Measurements from ENCODE around the gene IGF2. TPM values are rescaled to one million over a fixed set of nuclear protein-coding genes. Genes with fewer than 3 reads are reported as not detected.

IGF2 gene
- total RNA-seq, 1 donor from 2014 or later, result 87.7 TPM

DNA sequence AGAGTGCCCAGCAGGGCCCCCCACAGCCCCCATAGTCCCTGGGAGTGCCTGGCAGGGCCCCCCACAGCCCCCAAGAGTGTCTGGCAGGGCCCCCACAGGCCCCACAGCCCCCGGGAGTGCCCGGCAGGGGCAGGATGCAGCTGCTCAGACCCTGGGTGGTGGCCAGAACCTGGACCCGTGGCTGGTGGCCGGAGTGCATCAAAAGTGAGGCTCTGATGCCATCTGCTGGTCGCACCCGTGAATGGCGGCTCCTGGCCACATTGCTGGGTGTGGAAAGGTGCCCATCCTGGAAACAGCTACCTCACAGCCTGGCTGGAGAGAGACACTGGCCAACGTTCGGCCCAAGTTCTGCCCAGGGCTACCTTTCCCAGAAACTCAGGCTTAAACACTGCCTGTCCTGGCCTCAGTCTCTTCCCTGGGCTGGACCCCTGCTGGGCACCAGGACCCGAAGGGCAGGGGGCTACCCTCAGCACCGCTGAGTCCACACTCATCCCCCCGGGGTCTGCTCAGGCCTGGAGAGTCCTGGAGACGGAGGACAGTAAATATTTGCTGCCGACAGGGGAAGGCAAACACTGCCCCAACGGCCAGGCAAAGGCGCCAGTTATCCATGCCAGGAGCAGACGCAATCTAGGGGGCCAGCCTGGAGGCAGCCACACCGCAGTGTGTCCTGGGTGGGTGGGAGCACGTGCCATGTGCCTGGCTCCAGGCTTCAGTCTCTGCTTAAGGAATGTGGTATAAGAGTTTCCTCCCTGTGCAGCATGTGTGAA lies 17.4 kb upstream of the IGF2 start:
- DNase-seq (ENCODE audit: low spot score), result peak; percentile 86
- intact Hi-C loops (cut with DNase I), result loop anchor here (2.0 kb wide), 1 partner anchor 462 kb away; no protein-coding TSS in a partner anchor

DNA sequence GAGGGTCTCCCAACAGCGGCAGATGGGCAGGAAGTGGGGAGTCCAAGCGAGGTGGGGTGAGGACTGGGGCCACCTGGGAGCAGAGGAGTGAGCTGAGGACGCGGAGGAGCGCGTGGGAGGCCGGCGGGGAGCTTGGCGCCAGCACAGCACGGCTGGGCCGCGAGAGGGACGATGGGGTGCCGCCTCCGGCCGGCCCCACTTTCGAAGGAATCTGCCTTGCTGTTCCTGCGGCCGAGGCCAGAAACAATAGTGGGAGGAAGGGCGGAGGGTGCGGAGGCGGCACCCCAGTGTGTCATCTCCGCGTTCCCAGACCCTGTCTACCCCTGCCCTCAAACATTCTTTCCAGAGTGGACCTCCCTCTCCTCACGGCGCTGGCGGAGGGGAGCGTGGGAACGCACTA lies 16.3 kb upstream of the IGF2 start:
- DNase-seq (ENCODE audit: low spot score), result no peak
- intact Hi-C loops (cut with DNase I), result no loop called here

DNA sequence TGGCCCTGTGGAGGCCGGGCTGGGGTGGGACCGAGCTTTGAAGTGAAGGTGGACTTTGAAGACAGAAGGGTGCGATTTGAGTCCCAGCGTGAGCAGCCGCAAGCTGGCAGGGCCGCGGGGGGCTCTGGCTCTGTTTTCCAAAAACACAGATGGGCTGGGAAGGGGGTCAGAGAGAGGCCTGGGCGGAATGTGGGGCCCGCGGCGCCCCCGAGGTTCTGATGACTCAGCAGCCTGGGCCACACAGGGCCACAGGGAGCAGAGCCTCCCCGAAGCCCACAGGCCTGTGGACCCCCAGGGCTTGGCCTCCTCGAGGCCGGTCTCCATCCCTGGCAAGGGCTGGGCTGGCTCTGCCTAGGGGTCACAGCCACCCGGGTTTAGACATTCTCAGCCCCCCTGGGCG lies 15.7 kb upstream of the IGF2 start:
- no peak for DNase-seq (ENCODE audit: low spot score)
- intact Hi-C loops (cut with DNase I), result loop anchor here (5.0 kb wide), 1 partner anchor 213 kb away; no protein-coding TSS in a partner anchor

DNA sequence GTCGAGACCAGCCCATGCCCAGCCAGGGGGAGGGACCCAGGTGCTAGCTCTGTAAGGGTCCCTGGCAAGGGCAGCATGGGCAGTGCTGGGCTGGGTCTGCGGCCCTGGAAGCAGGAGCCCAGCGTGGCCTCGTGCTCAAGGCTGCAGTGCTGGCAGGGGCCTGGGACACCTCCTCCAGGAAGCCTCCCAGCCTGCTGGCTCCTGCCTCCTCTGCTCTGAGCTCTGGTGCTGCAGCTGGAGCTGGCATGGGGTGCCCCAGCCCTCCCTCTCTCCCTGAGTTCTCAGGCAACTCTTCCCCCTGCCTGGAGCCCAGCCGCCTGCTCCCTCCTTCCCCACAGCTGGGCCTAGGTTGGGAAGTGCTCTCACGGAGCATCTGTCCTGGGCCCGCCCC lies 15.0 kb upstream of the IGF2 start:
- no peak for DNase-seq (ENCODE audit: low spot score)
- intact Hi-C loops (cut with DNase I), result loop anchor here (5.0 kb wide), 1 partner anchor 212 kb away; no protein-coding TSS in a partner anchor

DNA sequence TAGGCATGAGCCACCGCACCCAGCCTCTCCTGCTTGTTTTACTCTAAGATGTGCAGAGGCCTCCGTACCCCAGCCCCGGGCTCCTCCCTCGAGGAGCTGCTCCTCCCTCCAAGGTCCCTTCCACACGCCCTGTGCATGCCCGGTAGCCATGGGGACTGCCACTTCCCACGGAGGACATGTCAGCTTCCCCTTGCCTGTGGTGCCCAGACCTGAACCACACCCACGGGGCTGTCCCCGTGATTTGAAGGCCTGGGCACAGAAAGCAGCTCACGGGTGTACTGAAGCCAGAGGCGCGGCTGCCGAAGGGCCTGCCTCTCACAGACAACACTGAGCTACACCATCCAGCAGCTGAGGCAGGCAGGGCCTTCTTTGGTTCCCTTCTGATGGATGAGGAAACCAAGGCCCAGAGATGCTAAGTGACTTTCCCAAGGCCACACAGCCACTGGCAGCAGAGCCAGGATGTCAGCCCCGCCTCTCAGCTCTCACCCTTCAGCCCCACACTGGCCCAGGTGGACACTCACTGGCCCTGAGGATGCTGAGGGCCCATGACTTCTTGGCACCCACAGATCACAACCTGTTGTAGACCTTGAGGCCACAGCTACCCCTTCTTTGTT lies 14.5 kb upstream of the IGF2 start:
- no peak for DNase-seq (ENCODE audit: low spot score)
- intact Hi-C loops (cut with DNase I), result loop anchor here (2.0 to 5.0 kb wide), 3 partner anchors 211 to 501 kb away; no protein-coding TSS in a partner anchor

DNA sequence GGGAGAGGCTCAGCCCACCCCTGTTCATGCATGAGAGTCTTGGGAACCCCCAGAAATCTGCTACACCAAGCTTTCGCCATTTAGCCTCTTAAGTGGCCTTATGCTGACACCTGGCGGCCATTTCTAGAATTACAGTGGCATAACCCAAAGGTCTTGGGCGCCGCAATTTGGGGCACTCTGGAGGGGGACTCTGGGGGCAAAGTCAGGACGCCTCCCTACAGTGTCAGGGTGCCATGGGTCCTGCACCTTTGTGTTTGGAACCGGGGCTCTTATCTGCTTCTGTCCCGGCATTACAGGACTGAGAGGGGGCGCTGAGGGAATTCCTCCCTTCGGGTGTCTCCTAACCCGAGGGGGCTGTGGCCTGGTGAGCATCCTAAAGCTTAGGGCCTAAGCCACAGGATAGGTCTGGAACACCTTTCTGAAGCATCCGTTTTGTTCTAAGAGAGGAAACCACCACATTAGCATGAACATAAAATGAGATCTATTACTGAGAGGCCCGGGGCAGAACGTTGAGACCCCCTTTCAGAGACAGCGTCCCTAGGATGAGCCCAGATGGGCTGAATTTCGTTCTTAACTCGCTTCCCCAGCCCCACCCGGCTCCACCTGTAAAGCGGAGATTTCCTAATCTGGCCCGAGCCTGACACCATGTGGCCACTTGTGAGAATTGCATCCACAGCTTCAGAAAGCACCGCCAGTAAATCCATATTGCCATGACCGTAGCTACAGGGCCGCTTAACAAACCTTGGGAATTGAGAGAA lies 12.5 kb upstream of the IGF2 start:
- DNase-seq (ENCODE audit: low spot score), result peak; percentile 87
- intact Hi-C loops (cut with DNase I), result loop anchor here (2.0 to 5.0 kb wide), 4 partner anchors 209 to 499 kb away; no protein-coding TSS in a partner anchor

DNA sequence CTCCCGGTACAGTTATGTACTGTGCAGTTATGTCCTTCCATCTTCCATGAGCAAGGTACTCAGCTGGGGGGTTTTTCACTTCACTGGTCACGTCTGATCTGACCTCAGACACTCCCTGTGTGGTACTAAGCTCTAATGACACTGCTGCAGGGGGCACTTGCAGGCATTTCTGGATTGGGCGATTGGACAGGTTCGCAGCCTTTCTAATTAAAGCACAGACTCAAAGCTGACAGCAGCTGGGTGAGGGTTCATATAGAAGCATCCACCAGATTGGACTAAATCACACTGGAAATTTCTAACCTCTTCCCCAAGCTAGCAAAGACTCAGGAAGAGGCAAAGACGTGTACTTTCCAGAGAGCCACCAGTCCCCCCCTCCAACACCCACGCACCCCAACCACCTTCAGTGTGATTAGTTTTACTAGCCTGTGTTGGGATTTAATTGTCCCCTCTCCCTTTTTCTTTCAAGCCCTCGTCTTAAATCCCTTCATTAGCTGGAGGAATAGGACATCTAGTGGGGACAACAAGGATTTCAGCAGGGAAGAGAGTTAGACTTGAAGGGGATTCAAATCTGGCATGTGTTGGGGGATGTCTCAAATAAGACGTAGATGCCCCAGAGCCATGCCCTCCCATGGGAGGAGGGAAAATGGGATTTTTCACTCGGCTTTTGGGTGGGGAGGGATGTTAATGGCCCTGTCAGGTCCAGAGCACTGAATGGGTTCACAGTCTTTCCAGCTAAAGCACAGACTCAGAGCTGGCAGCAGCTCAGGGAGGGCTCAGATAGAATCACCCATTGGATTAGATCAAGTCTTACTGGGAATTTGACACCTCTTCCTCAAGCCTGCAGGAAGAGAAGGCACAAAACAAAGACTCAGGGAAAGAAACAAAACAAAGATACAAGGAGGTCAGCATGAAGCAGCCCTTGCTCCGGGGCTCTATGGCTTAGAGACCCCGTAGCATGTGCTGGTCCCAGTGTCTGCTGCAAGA lies 11.0 kb upstream of the IGF2 start:
- intact Hi-C loops (cut with DNase I), result loop anchor here (2.0 to 5.0 kb wide), 2 partner anchors 208 to 267 kb away; no protein-coding TSS in a partner anchor
- DNase-seq (ENCODE audit: low spot score), result no peak

DNA sequence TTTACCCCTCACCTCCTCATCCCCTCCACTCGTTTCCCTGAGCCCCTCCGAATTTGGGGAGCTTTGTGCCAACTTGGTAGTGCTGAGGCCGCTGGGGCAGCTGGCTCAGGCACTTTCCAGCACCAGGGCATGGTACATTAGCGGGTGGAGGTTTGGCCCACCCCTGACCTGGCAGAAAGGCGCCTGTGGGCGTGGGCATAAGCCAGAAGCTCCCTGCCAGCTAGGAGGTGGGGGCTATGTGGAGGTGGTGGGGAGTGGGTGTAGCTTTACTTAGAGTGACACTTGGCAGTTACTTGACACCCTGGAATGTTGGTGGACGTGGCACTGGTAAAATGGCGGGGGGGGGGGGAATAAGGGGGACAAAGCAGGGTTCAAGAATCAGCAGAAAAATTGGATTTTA lies 10.3 kb upstream of the IGF2 start:
- no peak for DNase-seq (ENCODE audit: low spot score)
- intact Hi-C loops (cut with DNase I), result no loop called here

DNA sequence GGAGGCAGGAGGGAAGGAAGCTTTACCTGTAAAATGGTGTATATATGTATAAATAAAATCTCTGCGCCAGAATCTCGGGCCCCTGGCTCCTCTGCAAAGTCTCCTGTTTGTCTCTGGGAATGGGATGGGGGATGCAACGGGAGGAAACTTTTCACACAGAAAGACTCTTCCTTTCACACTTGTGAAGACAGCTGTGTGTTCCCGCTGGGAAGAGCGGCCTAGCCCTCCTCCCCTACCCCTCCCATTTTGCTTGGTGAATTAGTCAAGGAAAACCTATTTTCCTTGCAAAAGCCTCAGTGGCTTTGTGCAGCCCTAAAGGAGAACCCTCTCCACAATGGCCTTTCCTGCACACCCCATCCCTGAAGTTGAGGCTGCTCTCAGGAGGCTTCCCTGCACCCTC lies 9.4 kb upstream of the IGF2 start:
- intact Hi-C loops (cut with DNase I), result no loop called here
- no peak for DNase-seq (ENCODE audit: low spot score)

DNA sequence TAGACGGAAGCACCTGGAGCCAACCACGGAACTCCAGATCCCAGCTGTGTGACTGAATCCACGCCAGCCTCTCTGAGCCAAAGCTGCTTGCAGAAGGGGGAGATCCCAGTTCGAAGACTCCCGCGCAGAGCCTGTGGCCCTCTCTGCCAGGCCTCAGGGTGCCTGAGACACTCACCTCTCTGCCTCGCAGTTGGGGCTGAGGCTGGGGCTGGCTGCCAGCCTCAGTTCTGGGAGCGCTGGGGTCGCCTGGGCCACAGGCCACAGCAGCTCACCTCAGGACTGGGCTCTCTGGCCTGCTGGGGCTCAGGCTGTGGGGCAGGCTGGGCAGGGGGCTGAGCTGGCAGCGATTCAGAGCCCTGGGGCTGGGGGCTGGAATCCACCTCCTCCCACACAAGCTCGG lies 8.2 kb upstream of the IGF2 start:
- DNase-seq (ENCODE audit: low spot score), result no peak
- intact Hi-C loops (cut with DNase I), result no loop called here

DNA sequence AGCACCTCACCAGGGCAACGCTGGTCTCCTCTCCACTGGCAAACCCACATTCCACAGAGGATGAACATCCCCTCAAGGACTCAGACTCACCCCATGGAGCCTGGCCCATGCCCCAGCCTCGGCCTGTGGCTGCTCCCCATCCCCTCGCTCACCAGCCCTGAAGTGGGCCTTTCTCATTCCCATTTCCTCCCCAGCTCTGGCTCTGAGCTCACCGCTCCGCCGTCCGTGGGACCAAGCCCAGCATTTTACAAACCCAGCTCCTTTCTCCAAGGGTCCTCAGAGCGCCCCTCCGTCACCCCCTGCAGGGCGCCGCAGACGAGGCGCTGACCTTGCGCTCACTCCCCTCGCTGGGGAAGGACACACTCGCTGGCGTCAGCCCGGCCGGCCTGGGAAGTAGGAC lies 6.9 kb upstream of the IGF2 start:
- no peak for DNase-seq (ENCODE audit: low spot score)
- intact Hi-C loops (cut with DNase I), result no loop called here

DNA sequence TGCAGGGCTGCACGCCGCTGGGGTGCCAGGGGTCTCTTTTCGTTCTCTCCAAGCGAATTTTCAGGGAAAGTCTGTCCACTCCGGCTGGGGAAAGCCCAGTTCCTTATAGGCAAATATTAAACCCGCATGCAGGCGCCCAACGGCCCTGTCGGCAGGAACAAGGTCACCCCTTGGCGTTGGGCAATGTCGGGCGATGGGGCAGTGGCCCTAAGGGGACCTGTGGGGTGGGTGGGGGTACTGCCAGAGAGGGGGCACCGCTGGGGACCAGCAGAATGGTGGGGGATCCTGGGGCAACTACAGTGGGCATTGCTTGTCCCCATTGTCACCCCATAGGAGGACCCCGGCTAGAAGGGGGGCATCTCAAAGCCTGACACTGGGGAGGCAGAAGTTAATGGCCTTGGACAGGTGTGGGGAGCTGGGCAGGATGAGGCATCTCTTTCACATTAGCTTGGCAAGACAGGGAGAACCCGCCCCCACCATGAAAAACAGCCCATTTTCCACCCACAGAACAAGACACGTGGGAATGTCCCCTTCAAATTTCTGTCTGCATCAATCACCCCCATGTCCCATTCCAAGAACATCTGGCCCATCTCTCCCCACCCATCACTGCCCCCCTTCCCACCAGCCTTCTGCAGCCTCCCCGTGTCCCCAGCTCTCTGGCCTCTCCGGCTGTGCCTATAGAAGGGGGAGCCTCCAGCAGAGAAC lies 5.5 kb upstream of the IGF2 start:
- no peak for DNase-seq (ENCODE audit: low spot score)
- intact Hi-C loops (cut with DNase I), result no loop called here

DNA sequence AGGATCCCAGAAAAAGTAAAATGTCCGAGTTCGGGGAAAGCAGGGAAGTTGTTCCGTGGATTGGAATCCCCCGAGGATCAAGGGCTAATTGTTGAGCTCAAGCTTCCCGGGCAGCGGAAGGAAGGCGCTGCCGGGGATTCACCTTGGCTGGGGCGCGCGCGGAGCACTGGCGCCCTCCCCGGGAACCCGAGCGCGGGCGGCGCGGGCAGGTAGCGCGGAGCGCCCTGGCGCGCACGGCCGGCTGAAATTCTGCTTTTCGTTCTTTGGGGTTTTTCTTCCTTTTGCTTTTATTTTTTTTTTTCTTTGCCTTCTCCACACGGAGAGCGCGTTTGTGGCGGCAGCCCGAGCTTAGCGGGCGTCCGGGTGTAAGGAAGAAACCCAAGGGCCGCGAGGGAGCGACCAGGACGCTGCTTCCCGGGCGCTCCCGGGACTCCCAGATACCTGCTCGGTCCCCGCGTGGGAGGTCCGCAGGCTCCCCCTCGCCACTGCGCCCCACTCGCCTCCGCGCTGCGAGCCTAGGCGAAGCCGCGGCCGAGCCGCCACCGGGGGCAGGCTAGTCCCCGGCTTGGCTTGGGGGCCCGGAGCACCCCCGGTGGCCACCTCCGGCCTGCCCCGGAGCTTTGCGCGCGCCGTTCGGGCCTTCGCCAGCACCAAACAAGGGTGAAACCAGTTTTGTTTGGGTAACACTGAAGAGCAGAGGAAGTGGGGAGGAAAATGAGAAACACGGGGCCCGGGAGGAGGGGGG lies 4.8 kb upstream of the IGF2 start:
- intact Hi-C loops (cut with DNase I), result no loop called here
- no peak for DNase-seq (ENCODE audit: low spot score)

DNA sequence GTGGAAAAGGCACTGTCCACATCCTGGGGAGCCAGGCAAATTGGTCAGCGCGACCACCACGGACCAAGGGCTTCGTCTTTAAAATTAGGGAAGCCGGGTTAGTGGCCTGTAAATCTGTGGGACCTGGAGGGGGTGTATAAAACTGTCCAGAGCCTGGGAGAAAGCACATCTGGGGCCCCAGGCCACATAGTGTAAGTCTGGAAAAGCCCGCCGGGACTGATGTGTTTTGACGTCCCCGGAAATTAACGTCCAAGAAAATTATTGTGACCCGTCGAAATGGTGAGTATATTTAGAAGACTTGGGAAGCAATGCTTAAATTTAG lies 4.2 kb upstream of the IGF2 start:
- DNase-seq (ENCODE audit: low spot score), result no peak
- intact Hi-C loops (cut with DNase I), result no loop called here

DNA sequence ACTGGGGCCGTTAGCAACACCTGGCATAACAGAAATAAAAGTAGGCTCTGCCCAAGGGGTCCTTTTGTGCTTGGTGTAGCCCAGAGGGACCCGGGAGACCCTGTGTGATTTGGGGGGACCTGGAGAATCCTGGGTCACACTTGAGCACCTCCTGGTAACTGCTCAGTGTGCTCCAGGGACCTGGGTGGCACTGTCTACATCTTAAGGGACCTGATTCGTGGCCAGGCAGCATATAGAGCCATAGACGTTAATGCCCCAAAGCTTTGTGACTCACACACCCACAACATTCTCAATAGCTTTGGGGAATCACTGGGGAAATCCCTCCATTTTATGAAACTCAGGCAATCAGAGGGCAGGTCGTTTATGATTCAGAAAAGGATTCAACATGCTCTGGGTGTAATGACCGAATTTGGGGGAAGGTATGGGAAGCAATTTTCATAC lies 3.6 kb upstream of the IGF2 start:
- intact Hi-C loops (cut with DNase I), result no loop called here
- DNase-seq (ENCODE audit: low spot score), result no peak

DNA sequence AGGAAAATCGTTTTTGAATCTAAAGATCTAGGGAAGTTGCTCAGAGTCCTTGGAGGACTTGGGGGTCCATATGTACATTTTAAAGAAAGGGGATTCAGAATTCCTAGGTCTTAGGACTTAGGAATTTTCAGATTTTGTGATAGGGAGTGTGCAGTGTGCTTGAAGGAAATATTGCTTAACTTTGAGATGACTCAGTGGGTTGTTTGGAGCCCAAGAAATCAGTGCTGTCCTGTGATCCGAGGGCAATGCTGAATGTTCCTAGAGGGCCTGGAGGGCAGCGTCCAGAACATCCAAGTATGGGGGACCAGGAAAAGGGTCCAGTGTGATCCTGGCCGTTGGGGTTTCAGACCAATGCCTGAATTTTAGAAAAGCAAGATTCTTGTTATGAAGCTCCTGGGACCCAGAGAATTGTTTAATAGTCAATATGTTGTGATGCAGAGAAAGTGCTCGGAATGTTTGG lies 3.1 kb upstream of the IGF2 start:
- no peak for DNase-seq (ENCODE audit: low spot score)
- intact Hi-C loops (cut with DNase I), result no loop called here

DNA sequence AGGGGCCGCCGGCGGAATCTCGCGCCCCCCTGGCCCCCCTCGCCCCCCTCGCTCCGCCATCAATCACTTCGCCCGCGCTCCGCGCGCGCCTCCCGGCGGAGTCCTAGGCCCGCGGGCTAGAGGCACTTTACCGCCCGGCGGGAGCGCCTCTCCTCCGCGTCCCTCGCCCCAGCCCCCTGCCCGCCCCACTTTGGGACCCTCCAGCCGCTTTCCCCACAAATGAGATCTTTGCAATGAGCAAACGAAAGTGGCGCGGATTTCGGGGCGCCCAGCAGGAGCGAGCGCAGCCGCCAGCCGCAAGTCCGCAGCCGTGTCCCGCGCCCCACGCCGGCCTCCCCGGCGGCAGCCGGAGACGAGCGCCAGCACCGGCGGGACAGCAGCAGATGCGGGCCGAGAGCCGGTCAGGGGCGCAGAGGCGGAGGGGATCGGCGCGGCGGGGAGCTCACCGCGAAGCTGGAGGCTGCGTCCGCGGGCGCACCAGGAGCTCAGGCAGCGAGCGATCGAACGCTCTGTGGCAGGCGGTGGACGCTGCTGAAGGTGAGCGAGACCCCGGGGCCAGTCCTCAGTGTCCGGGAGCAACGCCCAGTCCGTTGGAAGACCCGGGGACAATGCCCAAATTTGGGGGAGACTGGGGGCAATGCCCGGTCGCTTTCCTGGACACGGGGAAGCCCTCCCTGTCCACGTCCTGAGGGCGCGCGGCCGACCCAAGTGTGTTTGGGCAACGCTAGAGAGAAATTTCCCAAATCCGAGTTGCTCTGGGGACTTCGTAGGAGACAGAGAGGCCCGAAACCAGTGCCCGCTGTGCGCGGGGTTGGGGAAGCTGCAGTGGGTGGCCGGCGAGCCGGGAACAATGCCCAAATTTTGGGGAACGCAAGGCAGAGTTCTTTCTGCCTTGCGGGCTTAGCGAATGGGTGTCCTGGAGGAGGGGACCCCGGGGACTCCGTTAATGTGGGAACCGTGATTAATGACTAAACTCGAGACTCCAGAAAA lies 1.5 kb upstream of the IGF2 start:
- DNase-seq (ENCODE audit: low spot score), result no peak
- intact Hi-C loops (cut with DNase I), result no loop called here

All from cardiac septum (tissue), 1 donor.